Osteocyte (in vitro differentiated cells): Measurements from ENCODE around the gene ETV3L. TPM values are rescaled to one million over a fixed set of nuclear protein-coding genes. Genes with fewer than 3 reads are reported as not detected.

ENCODE experiments used
- DNase-seq: peaks from one replicate; pipeline ENCODE4 v3.0.0; 2021; ENCODE audit warnings: mixed read lengths; ENCODE audit not compliant: unreplicated experiment; ENCODE audit errors: extremely low spot score
- H3K27ac Mint-ChIP-seq: one replicate; pipeline ENCODE4 v1.8.0; 2021; ENCODE audit warnings: mild to moderate bottlenecking, mixed read lengths; ENCODE audit not compliant: unreplicated experiment
- H3K27me3 Mint-ChIP-seq: one replicate; pipeline ENCODE4 v1.8.0; 2021; ENCODE audit warnings: mixed read lengths; ENCODE audit not compliant: unreplicated experiment
- H3K36me3 Mint-ChIP-seq: one replicate; pipeline ENCODE4 v1.8.0; 2021; ENCODE audit warnings: mixed read lengths; ENCODE audit not compliant: unreplicated experiment
- H3K4me1 Mint-ChIP-seq: one replicate; pipeline ENCODE4 v1.8.0; 2021; ENCODE audit warnings: mixed read lengths; ENCODE audit not compliant: unreplicated experiment
- H3K4me3 Mint-ChIP-seq: one replicate; pipeline ENCODE4 v1.8.0; 2021; ENCODE audit warnings: mild to moderate bottlenecking, moderate library complexity, mixed read lengths; ENCODE audit not compliant: unreplicated experiment
- H3K9me3 Mint-ChIP-seq: one replicate; pipeline ENCODE4 v1.8.0; 2021; ENCODE audit warnings: mixed read lengths; ENCODE audit not compliant: unreplicated experiment
- CTCF ChIP-seq: fragments of 200-600 bp; sonication (generic); IDR thresholded peaks from 2 replicates; pipeline ENCODE4 v1.5.0; 2021; ENCODE audit warnings: antibody characterized with exemption, mild to moderate bottlenecking, moderate library complexity
- long read RNA-seq: library from polyadenylated mRNA; unstranded; transcript quantifications from one replicate; pipeline ENCODE4 v2.0.0, GENCODE V29; 2021
- total RNA-seq: library from RNA; stranded (reverse); gene quantifications from 2 replicates; pipeline ENCODE4 v1.2.1, GENCODE V29; 2021

ETV3L gene
- not detected in 2 replicates for total RNA-seq
- long read RNA-seq, result 0 reads

DNA sequence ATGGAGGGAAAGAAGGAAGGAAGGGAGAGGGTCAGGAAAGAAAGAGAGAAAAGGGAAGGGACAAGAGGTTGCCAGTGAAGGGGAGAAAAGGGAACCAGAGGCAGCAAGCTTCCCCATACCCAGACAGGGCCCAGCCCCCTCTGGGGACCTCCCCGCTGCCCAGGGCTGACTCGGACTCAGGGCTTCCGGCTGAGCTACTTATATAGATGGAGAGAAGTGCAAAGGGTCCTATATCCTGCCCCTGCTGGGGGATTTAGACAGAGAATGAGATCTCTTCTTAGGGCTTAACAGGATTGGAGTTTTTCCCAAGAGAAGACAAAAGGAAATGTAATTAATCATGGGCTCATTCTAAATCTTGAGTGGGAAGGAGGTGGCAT is at the start of gene ETV3L:
TSS of gene ETV3L (minus strand) at position 176 of the 377 bp plus-strand sequence. CDS start 285 bp downstream, outside the sequence.
- Mint-ChIP-seq H3K36me3 (no peaks in the 10 kb centered on the region), H3K4me1 (no peaks in the 10 kb centered on the region), H3K27me3 (no peaks in the 10 kb centered on the region), H3K9me3 (no peaks in the 10 kb centered on the region), H3K4me3 (no peak within 1 kb of the TSS), H3K27ac (no peak within 1 kb of the TSS)
- no peak for TF ChIP-seq CTCF
- no peak for DNase-seq

GRCh38 chr1:157147906-157148700 is 48.5 kb upstream of the ETV3L start:
- no peak for TF ChIP-seq CTCF
- no peaks in the 10 kb centered on the region for H3K9me3 Mint-ChIP-seq
- peaks cover 4% of the 10 kb centered on the region for H3K4me1 Mint-ChIP-seq
- H3K36me3 Mint-ChIP-seq, result no peaks in the 10 kb centered on the region
- H3K27me3 Mint-ChIP-seq, result peaks cover 27% of the 10 kb centered on the region
- no peak overlapping the region for H3K4me3 Mint-ChIP-seq
- DNase-seq, result no peak
- H3K27ac Mint-ChIP-seq, result peak overlapping the region; percentile 53

GRCh38 chr1:157147037-157147436 is 47.4 kb upstream of the ETV3L start:
- Mint-ChIP-seq H3K9me3 (no peaks in the 10 kb centered on the region), H3K36me3 (no peaks in the 10 kb centered on the region), H3K4me3 (no peak overlapping the region), H3K4me1 (peaks cover 4% of the 10 kb centered on the region), H3K27me3 (peaks cover 27% of the 10 kb centered on the region), H3K27ac (no peak overlapping the region)
- DNase-seq, result no peak
- TF ChIP-seq CTCF, result no peak

DNA sequence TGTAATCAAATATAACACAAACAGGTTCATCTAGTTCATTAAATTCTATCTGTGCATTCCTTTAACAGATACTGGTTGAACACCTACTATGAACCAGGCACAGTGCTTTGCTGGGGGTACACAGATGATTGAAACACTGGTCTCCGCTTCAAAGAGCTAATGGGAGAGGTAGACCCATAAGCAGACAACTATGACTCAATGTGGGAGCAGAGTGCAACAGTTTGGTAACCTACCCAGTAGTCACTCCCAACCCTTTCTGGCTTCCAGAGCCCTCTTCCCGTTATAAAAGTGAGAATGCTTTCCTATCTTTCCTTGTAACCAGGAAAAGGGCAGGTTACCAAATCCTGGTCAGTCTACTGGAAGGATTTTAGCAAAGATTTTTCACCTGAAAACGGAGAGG is 46.6 kb upstream of the ETV3L start:
- H3K27ac Mint-ChIP-seq, result no peak overlapping the region
- H3K4me3 Mint-ChIP-seq, result no peak overlapping the region
- no peaks in the 10 kb centered on the region for H3K9me3 Mint-ChIP-seq
- H3K27me3 Mint-ChIP-seq, result peaks cover 27% of the 10 kb centered on the region
- TF ChIP-seq CTCF, result no peak
- H3K4me1 Mint-ChIP-seq, result peaks cover 4% of the 10 kb centered on the region
- no peaks in the 10 kb centered on the region for H3K36me3 Mint-ChIP-seq
- DNase-seq, result no peak

GRCh38 chr1:157145076-157145475 is 45.5 kb upstream of the ETV3L start:
- Mint-ChIP-seq H3K4me1 (peaks cover 4% of the 10 kb centered on the region), H3K27me3 (peaks cover 17% of the 10 kb centered on the region), H3K4me3 (no peak overlapping the region), H3K27ac (no peak overlapping the region), H3K9me3 (no peaks in the 10 kb centered on the region), H3K36me3 (no peaks in the 10 kb centered on the region)
- DNase-seq, result no peak
- TF ChIP-seq CTCF, result no peak
